ENCODE results near the gene CARHSP1. TPM values are rescaled to one million over a fixed set of nuclear protein-coding genes. Genes with fewer than 3 reads are reported as not detected.
A peak's percentile ranks its signal among the peaks of the same experiment; 100 is the strongest.

CARHSP1 gene
- total RNA-seq, 4 donors from 2014 or later: 12.4 to 22.3 (median 18.4) TPM

DNA sequence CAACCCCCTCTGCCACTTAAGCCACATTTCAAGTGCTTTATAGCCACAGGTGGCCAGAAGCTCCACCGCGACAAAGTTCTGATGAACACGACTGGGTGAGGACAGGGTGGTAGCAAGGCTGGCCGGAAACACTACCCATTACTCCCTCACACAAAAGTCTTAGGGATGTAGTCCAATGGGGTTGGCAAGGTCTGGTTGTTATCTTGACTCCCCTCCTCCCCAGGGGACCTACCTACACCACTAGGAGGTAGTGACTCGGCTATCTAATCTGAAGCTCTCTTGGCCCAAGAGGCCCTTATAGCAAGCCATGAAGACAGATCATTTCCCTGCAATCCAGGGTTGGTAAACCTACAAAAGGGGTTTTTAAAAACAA, 21.7 kb upstream of the CARHSP1 start:
- Histone ChIP-seq H3K36me3 (peaks cover 0 to 51% of the 10 kb centered on the region in 2 donors), H3K27me3 (no peaks in the 10 kb centered on the region), H3K9me3 (no peaks in the 10 kb centered on the region), H3K4me1 (peaks cover 22 to 24% of the 10 kb centered on the region in 2 donors), H3K4me3 (no peak overlapping the region), H3K27ac (peak overlapping the region in 3 of 4 donors; percentile 5 to 67 (median 39))
- TF ChIP-seq CTCF (IDR thresholded peaks at IDR 0.05 in 4 of 5, conservative IDR thresholded peaks at IDR 0.05 in 1 of 5): no peak
- TF ChIP-seq POLR2A (IDR thresholded peaks at IDR 0.05): no peak
- DNase-seq (no peak), ATAC-seq (no peak)
- in situ Hi-C loops (cut with MboI; ENCODE audit: low sequenced_read_pairs in 4 of 4): loop anchor here in 1 of 4 donors (25.0 kb wide), 1 partner anchor 228 kb away; the partner anchor contains the start of gene ABAT
- intact Hi-C loops (cut with DNase I; ENCODE audit: low total_unique reads): loop anchor here (5.0 kb wide), 1 partner anchor 42 kb away; no protein-coding TSS in a partner anchor

GRCh38 chr16:8889893-8890548, 21.2 kb upstream of the CARHSP1 start:
- peak overlapping the region in 2 of 4 donors; percentile 75 to 81 for H3K27ac ChIP-seq
- H3K4me3 ChIP-seq: no peak overlapping the region
- peaks cover 0 to 46% of the 10 kb centered on the region in 2 donors for H3K36me3 ChIP-seq
- H3K4me1 ChIP-seq: peaks cover 24 to 26% of the 10 kb centered on the region in 2 donors
- no peak for DNase-seq
- no peaks in the 10 kb centered on the region for H3K9me3 ChIP-seq
- TF ChIP-seq CTCF (IDR thresholded peaks at IDR 0.05 in 4 of 5, conservative IDR thresholded peaks at IDR 0.05 in 1 of 5): no peak
- no peak for TF ChIP-seq POLR2A (IDR thresholded peaks at IDR 0.05)
- no peak for ATAC-seq
- no peaks in the 10 kb centered on the region for H3K27me3 ChIP-seq
- in situ Hi-C loops (cut with MboI; ENCODE audit: low sequenced_read_pairs in 4 of 4): loop anchor here in 1 of 4 donors (25.0 kb wide), 1 partner anchor 228 kb away; the partner anchor contains the start of gene ABAT
- intact Hi-C loops (cut with DNase I; ENCODE audit: low total_unique reads): loop anchor here (5.0 to 10.0 kb wide), 3 partner anchors 42 to 215 kb away; no protein-coding TSS in a partner anchor

DNA sequence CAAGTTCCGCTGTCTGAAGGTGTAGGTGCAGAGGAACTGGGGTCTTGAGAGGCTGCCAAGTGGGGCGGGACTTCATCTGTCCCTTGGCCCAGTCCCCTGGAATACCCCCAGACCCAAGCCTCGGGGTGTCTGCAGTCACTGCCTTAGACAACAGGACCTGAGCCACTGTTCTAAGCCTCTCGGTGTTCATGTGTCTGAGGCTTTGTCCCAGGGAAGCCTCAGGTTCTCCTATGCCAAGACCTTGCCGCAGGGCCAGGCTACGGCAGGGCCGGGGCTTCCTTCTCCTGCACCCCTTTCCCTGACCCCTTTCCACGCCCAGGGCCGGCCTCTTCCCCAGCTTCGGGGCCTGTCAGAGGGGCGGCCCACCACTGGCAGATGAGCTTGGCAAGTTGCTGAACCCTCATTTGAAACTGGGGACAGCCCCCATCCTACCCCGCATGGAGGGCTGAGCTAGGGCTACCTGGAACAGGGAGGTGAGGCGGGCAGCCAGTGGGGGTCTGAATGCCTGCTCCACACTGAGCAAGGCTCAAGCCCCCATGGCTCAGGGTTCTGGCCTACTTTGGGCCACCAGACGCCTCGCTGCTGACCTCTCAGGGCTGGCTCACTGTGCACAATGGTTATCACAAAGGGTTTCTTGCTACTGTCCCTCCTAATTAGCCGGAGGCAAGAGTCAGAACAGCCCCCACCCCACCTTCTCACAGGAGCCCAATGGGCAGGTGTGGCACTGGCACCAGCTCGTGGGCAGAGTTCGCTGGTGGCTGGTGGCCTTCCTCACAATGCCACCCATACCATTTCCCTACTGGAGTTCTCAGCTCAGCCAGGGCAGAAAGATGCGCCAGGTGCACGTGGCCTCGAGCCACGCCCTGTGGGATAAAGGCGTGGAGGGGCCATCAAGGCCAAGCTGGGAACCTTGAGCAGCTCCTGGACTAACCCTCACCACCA, 20.4 kb upstream of the CARHSP1 start:
- no peaks in the 10 kb centered on the region for H3K9me3 ChIP-seq
- intact Hi-C loops (cut with DNase I; ENCODE audit: low total_unique reads) (loop anchor here (5.0 to 10.0 kb wide), 2 partner anchors 68 to 216 kb away; no protein-coding TSS in a partner anchor), in situ Hi-C loops (cut with MboI; ENCODE audit: low sequenced_read_pairs in 4 of 4) (loop anchor here in 1 of 4 donors (25.0 kb wide), 1 partner anchor 227 kb away; the partner anchor contains the start of gene ABAT)
- DNase-seq (no peak), ATAC-seq (no peak)
- no peak for TF ChIP-seq POLR2A (IDR thresholded peaks at IDR 0.05)
- TF ChIP-seq CTCF (IDR thresholded peaks at IDR 0.05 in 4 of 5, conservative IDR thresholded peaks at IDR 0.05 in 1 of 5): no peak
- H3K27me3 ChIP-seq: peaks cover 0 to 2% (median 0%) of the 10 kb centered on the region in 3 donors
- H3K4me3 ChIP-seq: no peak overlapping the region
- peaks cover 24 to 34% of the 10 kb centered on the region in 2 donors for H3K4me1 ChIP-seq
- H3K27ac ChIP-seq: peak overlapping the region; percentile 59 to 81 (median 77)
- H3K36me3 ChIP-seq: peaks cover 0 to 38% of the 10 kb centered on the region in 2 donors

- DNase-seq (peak; percentile 91 to 96), ATAC-seq (peak; percentile 68 to 76)
- Histone ChIP-seq H3K27me3 (peaks cover 0 to 5% (median 3%) of the 10 kb centered on the region in 3 donors), H3K9me3 (no peaks in the 10 kb centered on the region), H3K36me3 (peaks cover 0 to 26% of the 10 kb centered on the region in 2 donors), H3K4me3 (no peak overlapping the region), H3K4me1 (peaks cover 17 to 36% of the 10 kb centered on the region in 2 donors), H3K27ac (peak overlapping the region; percentile 59 to 81 (median 77))
- TF ChIP-seq CTCF (IDR thresholded peaks at IDR 0.05 in 4 of 5, conservative IDR thresholded peaks at IDR 0.05 in 1 of 5) (no peak), POLR2A (IDR thresholded peaks at IDR 0.05) (peak in 1 of 2 donors; percentile 30)
- intact Hi-C loops (cut with DNase I; ENCODE audit: low total_unique reads) (loop anchor here (5.0 to 10.0 kb wide), 2 partner anchors 69 to 217 kb away; no protein-coding TSS in a partner anchor), in situ Hi-C loops (cut with MboI; ENCODE audit: low sequenced_read_pairs in 4 of 4) (loop anchor here in 1 of 4 donors (25.0 kb wide), 1 partner anchor 226 kb away; the partner anchor contains the start of gene ABAT)
Observed at GRCh38 chr16:8887952-8888560, 19.2 kb upstream of the CARHSP1 start.
